Fibroblast of peridontal ligament (primary cell): Measurements from ENCODE around the gene GOLPH3L.
A peak's percentile ranks its signal among the peaks of the same experiment; 100 is the strongest.
"Not testable (repeated sequence)": the region's sequence is repeated elsewhere in the genome, so short reads cannot be mapped to it uniquely, and the experiment has no call there.

ENCODE experiments used
- DNase-seq: peaks from one replicate; pipeline ENCODE4 v3.0.0-alpha.2; 2010; ENCODE audit errors: extremely low read depth

GOLPH3L gene

GRCh38 chr1:150657064-150657463 is 39.9 kb downstream of the GOLPH3L start:
- not testable (repeated sequence) for DNase-seq

DNA sequence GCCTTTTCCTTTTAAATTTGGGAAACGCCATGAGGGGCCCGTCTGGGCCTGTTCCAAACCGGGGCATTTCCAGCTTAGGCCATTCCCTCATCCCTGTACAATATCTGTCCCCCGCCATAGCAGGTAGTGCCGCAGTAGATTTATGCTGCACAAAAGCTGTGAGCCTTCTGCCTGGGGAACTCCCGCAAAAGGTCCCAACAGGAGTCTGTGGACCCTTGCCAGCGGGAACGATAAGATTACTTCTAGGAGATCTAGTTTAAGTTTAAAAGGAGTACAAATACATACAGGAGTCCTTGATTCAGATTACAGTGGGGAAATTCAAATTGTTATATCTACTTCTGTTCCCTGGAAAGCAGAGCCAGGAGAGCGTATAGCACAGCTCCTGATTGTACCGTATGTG is 42.3 kb downstream of the GOLPH3L start:
- DNase-seq = not testable (repeated sequence)

GRCh38 chr1:150650193-150650592 is 46.8 kb downstream of the GOLPH3L start:
- DNase-seq = no peak

- DNase-seq = no peak
Observed at GRCh38 chr1:150649441-150650075, 47.4 kb downstream of the GOLPH3L start.

- DNase-seq = no peak
Observed at GRCh38 chr1:150642296-150642695, 54.7 kb downstream of the GOLPH3L start.

GRCh38 chr1:150641126-150641815 is 55.7 kb downstream of the GOLPH3L start:
- not testable (repeated sequence) for DNase-seq

GRCh38 chr1:150638430-150638829 is 58.5 kb downstream of the GOLPH3L start:
- not testable (repeated sequence) for DNase-seq

- DNase-seq = not testable (repeated sequence)
Observed at GRCh38 chr1:150634839-150635622, 61.9 kb downstream of the GOLPH3L start.

- DNase-seq = peak; percentile 100
Observed at GRCh38 chr1:150629115-150629928, 67.6 kb downstream of the GOLPH3L start, which contains the start of gene ENSA. ENSA (minus strand) TSS chr1:150629612; CDS start chr1:150629470, 142 bp downstream.

GRCh38 chr1:150628766-150629114 is 68.2 kb downstream of the GOLPH3L start:
- no peak for DNase-seq

DNA sequence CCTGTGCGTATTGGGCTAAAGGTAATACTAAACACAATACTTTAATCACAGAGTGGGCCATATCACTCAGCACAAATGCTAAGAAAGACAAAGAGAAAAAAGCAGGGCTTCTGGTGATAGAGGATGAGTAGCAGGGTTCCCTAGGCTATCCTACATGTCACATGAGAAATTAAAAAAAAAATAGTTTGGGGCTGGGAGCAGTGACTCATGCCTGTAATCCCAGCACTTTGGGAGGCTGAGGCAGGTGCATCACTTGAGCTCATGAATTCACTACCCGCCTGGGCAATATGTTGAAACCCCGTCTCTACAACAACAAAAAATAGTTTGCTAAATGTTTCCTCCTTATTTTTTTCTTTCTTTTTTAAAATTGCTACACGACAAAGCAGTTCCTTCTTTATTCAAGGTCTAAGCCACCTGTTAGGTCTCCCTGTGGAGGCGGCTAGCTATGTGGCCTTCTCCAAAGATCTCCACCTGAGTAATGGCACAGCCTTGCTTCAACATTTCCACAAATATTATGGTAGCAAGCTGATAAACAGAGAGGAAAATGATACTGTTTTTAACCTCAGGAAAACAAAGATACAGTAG is 69.0 kb downstream of the GOLPH3L start:
- DNase-seq = no peak

GRCh38 chr1:150626150-150626549 is 70.8 kb downstream of the GOLPH3L start:
- DNase-seq = no peak

- DNase-seq = not testable (repeated sequence)
Observed at GRCh38 chr1:150624546-150624945, 72.4 kb downstream of the GOLPH3L start.

DNA sequence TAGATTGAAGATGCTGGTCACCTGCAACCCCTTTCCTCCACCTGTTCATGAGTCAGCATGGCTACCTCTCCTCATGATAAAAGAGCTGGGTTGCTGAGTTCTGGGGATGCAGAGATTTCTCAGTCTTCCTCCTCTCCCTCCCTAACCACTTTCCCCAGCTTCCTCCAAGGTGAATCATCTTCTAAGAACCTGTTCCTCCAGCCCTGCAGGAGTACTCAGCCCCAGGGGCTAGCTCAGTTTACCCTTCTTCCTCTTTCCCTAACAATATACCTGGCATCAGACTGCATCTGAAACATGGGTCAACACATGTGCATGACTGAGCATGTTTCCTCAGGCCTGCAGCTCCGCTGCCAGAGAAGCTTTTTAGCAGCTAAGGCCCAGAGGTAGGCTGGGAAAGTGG is 72.8 kb downstream of the GOLPH3L start:
- DNase-seq = not testable (repeated sequence)

GRCh38 chr1:150622303-150622975 is 74.5 kb downstream of the GOLPH3L start:
- DNase-seq = no peak

DNA sequence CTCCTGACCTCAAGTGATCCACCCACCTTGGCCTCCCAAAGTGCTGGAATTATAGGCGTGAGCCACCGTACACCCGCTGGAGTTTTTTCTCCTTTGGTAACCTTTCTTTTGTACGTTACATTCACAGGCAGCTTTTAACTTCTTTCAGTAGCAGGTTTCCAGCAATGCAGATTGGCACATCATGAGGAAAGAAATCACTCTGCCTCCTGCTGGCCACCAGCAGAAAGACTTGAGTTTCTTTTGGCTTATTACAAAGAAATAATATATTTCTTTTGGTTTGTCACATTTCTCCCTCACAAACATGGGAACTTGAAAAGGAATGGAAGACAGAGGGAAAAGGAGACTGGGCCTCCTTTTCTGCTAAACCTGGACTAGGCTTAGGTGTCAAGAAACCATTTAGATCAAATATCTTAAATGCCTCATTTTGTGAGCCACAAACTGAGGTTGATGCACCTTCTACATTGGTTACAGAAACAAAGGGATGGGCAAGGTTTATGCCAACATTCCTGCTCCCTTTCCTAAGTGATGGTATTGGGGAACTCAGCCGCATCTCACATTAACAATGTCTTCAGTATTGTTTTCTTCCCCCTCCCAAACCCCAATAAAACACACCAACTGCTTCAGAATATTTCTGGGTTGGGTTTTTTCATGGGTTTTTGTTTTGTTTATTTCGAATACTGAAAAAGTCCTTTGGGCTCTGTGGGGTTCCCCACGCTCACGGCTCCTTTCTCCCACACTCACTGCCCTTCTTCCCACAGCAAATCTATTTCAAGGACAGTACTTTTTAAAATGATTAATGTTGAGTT is 75.3 kb downstream of the GOLPH3L start:
- DNase-seq = peak; percentile 84

DNA sequence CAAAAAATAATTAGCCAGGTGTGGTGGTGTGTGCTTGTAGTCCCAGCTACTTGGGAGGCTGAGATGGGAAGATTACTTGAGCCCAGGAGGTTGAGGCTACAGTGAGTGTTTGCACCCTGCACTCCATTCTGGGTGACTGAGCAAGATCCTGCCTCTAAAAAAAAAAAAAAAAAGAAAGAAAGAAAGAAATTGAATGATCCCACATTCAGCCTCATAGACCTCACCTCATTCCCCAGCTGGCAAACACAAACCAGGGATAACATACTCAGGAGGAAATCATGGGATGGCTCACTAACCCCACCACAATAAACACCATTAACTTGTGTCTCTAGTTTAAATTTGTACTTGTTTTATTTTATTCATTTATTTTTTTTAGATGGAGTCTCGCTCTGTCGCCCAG is 76.0 kb downstream of the GOLPH3L start:
- no peak for DNase-seq

- DNase-seq = peak; percentile 82
Observed at GRCh38 chr1:150619576-150620509, 77.1 kb downstream of the GOLPH3L start.
